Measurements from ENCODE around the gene ZNF710.

The ZNF710 gene

DNA sequence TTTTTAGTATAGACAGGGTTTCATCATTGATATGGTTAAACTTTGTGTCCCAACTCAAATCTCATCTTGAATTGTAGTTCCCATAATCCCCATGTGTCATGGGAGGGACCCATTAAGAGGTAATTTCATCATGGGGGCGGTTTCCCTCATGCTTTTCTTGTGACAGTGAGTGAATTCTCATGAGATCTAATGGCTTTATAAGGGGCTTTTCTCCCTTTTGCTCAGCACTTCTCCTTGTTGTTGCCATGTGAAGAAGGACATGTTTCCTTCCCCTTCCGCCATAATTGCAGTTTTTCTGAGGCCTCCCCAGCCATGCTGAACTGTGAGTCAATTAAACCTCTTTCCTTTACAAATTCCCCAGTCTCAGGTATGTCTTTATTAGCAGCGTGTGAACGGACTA is 20.2 kb upstream of the ZNF710 start:
- DNase-seq (ENCODE audit: low read depth): no peak
- TF ChIP-seq, protein P1, sequence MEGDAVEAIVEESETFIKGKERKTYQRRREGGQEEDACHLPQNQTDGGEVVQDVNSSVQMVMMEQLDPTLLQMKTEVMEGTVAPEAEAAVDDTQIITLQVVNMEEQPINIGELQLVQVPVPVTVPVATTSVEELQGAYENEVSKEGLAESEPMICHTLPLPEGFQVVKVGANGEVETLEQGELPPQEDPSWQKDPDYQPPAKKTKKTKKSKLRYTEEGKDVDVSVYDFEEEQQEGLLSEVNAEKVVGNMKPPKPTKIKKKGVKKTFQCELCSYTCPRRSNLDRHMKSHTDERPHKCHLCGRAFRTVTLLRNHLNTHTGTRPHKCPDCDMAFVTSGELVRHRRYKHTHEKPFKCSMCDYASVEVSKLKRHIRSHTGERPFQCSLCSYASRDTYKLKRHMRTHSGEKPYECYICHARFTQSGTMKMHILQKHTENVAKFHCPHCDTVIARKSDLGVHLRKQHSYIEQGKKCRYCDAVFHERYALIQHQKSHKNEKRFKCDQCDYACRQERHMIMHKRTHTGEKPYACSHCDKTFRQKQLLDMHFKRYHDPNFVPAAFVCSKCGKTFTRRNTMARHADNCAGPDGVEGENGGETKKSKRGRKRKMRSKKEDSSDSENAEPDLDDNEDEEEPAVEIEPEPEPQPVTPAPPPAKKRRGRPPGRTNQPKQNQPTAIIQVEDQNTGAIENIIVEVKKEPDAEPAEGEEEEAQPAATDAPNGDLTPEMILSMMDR (IDR thresholded peaks at IDR 0.05; ENCODE audit: insufficient read depth, low read depth, low read length, missing control alignments): no peak
- no peak overlapping the region for H3K4me3 ChIP-seq (ENCODE audit: low read length)

DNA sequence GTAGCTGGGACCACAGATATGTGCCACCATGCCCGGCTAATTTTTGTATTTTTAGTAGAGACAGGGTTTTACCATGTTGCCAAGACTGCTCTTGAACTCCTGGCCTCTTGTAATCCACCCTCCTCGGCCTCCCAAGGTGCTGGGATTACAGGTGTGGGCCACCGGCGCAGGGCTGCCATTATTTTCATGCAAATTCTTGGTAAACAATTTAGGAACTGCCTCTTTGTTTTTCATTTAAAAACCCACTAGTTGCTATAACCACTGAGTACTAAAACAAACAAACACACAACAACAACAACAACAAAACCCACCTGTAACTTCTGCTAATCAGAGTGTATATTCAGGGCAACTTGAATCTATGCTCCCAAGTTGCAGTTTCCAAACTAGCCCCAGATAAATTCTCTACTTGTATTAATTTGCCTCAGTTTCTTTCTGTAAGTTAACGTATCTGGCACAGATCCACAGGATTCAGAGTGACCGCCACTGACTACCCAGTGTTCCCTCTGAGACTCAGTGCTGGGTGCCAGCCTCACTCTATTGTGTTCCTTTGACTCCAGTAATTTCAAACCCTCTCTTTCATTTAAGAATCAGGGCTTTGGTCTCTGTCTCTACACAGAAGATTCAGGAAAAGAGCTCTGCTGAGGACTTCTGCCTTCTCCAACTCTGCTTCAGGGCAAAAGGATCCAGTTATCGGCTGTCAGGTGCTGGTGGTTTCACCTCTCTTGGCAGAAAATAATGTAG is 18.6 kb upstream of the ZNF710 start:
- DNase-seq (ENCODE audit: low read depth): no peak
- H3K4me3 ChIP-seq (ENCODE audit: low read length): no peak overlapping the region
- TF ChIP-seq, protein P1 (IDR thresholded peaks at IDR 0.05; ENCODE audit: insufficient read depth, low read depth, low read length, missing control alignments): no peak

DNA sequence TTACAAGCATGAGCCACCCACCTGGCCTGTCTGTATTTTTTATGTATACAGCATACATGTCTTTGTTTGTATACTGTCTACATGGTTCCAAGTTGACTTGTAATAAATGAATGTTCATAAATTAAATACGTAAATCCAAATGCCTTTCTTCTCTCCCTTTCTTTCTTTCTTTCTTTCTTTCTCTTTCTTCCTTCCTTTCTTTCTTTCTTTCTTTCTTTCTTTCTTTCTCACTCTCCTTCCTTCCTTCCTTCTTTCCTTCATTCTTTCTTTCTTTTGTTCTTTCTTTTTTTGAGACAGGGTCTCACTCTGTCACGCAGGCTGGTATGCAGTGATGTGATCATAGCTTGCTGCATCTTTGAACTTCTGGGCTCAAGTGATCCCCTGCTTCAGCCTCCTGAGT is 17.1 kb upstream of the ZNF710 start:
- TF ChIP-seq, protein P1 (IDR thresholded peaks at IDR 0.05; ENCODE audit: insufficient read depth, low read depth, low read length, missing control alignments): no peak
- H3K4me3 ChIP-seq (ENCODE audit: low read length): no peak overlapping the region
- no peak for DNase-seq (ENCODE audit: low read depth)

DNA sequence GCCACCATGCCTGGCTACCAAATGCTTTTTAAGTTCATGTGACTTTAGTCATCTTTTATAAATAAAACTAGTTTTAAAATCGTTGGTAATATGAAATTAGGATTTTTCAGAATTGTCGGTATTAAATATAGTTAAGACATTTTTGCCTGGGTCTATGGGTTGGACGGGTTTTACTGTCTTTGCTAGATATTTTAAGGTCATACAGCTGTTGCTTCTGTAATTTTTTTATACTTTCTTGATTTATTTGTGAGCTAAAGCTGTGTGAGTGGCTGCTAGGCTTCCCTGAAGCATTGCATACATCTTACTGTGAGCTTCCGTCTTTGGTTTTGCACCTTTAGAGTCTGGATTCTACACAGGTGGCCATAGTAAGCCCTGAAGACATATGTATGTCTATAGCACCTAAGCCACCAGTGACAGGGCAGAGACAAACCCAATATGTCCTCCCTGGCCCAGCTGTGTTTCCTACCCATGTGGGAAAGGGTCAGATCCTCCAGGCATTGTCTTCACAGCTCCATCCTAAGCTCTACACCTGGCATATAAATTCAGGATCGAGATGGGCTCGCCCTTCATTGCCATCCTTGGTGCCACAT is 16.6 kb upstream of the ZNF710 start:
- H3K4me3 ChIP-seq (ENCODE audit: low read length): no peak overlapping the region
- TF ChIP-seq, protein P1 (IDR thresholded peaks at IDR 0.05; ENCODE audit: insufficient read depth, low read depth, low read length, missing control alignments): no peak
- no peak for DNase-seq (ENCODE audit: low read depth)

DNA sequence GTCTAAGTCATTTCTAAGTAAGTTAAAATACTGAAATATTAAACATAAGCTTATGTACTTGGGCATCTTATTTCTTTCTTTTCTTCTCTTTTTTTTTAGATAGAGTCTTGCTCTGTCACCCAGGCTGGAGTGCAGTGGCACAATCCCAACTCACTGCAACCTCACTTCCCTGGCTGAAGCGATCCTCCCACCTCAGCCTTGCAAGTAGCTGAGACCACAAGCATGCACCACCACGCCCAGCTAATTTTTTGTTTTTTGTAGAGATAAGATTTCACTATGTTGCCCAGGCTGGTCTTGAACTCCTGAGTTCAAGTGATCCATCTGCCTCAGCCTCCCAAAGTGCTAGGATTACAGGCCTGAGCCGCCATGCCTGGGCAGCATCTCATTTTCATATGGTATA is 16.0 kb upstream of the ZNF710 start:
- no peak for DNase-seq (ENCODE audit: low read depth)
- TF ChIP-seq, protein P1 (IDR thresholded peaks at IDR 0.05; ENCODE audit: insufficient read depth, low read depth, low read length, missing control alignments): no peak
- H3K4me3 ChIP-seq (ENCODE audit: low read length): no peak overlapping the region

DNA sequence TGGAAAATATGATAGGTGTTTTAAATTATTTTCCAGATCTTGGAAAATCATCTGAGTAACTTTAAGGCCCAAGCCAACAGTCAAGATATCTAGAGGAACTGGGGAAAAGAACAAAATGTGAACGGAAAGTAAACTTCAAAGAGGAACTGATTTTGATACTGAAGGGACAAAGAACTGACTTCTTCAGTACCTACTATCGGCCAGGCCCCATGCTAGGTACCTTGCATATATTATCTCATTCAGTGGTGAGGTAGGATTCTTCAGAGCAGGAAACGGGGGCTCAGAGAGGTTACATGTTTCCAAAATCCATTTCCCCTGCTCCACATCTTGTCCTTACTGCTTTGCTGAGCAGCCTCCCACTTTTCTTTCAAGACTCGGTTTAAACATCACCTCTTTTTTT is 9.8 kb upstream of the ZNF710 start:
- TF ChIP-seq, protein P1 (IDR thresholded peaks at IDR 0.05; ENCODE audit: insufficient read depth, low read depth, low read length, missing control alignments): no peak
- no peak overlapping the region for H3K4me3 ChIP-seq (ENCODE audit: low read length)
- DNase-seq (ENCODE audit: low read depth): no peak

DNA sequence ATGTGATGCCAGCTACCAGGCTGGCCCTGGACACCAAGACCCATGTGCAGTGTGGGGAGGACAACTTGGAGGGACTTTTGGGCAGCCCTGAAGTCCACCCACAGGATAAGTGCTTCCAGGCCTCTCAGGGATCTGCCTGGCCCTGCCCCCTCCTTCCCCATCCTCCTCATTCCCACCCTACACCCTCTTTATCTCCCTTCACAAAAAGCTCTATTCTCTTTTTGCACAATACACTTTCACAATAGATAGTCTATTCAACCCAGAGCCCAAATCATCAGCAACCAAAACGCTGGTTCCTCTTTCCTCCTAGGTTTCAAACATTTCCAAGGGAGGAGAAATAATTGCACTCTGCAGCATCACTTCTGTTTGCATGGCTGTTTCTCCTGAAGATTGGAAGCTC is 7.8 kb upstream of the ZNF710 start:
- TF ChIP-seq, protein P1 (IDR thresholded peaks at IDR 0.05; ENCODE audit: insufficient read depth, low read depth, low read length, missing control alignments): no peak
- no peak for DNase-seq (ENCODE audit: low read depth)
- no peak overlapping the region for H3K4me3 ChIP-seq (ENCODE audit: low read length)
